Mammary epithelial cell (primary cell): ENCODE results near the gene IRX6.

Experiments used
- EZH2 ChIP-seq: IDR thresholded peaks from 2 replicates; pipeline ENCODE4 v1.6.1; 2012; ENCODE audit warnings: low read length, inconsistent platforms, borderline replicate concordance
- TF ChIP-seq, protein P1 (sequence below), 2 donors: IDR thresholded peaks in 1 of 2; conservative IDR thresholded peaks in 1 of 2; 2 replicates each; pipeline ENCODE4 v1.5.1; 2011 to 2012; ENCODE audit warnings: inconsistent platforms in 2 of 2, low read length in 2 of 2, mild to moderate bottlenecking in 2 of 2, control low read depth in 1 of 2, low read depth in 1 of 2; ENCODE audit not compliant: insufficient read depth in 1 of 2; ENCODE audit errors: extremely low read depth in 1 of 2

DNA sequence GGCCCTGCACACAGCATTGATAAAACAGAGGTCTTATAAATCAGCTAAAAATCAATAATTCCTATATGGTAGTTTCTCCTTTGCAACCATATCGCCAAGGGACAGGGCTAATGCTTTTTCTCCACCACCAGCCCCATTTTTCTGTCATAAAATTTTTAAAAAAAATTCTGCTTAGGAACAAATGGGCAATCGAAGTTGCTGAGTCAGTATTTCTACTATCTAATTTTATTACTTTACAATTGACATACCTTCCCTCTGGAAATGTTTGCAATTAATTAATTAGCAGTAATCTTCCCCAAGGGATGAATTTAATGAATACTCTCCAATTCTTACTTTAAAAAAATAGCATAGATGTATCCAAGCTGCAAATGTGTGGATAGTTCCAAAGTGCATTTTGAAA is 1.7 kb upstream of the IRX6 start:
- TF ChIP-seq, protein P1, sequence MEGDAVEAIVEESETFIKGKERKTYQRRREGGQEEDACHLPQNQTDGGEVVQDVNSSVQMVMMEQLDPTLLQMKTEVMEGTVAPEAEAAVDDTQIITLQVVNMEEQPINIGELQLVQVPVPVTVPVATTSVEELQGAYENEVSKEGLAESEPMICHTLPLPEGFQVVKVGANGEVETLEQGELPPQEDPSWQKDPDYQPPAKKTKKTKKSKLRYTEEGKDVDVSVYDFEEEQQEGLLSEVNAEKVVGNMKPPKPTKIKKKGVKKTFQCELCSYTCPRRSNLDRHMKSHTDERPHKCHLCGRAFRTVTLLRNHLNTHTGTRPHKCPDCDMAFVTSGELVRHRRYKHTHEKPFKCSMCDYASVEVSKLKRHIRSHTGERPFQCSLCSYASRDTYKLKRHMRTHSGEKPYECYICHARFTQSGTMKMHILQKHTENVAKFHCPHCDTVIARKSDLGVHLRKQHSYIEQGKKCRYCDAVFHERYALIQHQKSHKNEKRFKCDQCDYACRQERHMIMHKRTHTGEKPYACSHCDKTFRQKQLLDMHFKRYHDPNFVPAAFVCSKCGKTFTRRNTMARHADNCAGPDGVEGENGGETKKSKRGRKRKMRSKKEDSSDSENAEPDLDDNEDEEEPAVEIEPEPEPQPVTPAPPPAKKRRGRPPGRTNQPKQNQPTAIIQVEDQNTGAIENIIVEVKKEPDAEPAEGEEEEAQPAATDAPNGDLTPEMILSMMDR (conservative IDR thresholded peaks at IDR 0.05 in 1 of 2, IDR thresholded peaks at IDR 0.05 in 1 of 2; ENCODE audit: extremely low read depth in 1 of 2, insufficient read depth in 1 of 2, low read depth in 1 of 2, low read length in 2 of 2): no peak
- TF ChIP-seq EZH2: no peak
